H1 (cell line): Measurements from ENCODE around the gene CASP4. TPM values are rescaled to one million over a fixed set of nuclear protein-coding genes. Genes with fewer than 3 reads are reported as not detected.

Experiments used
- CTCF ChIA-PET: fragments of 300-600 bp; sonication (Branson Sonifier 250); formaldehyde crosslinking; loops from one replicate; lab custom pipeline; 2021; ENCODE audit not compliant: partially characterized antibody; lab: Charles Lee
- POLR2A ChIA-PET: fragments of 300-600 bp; sonication (Branson Sonifier 250); formaldehyde crosslinking; loops from one replicate; lab custom pipeline; 2021; ENCODE audit warnings: inconsistent platforms; ENCODE audit not compliant: partially characterized antibody; lab: Charles Lee
- DNase-seq, 2 experiments: peaks; one replicate each; pipeline versions ENCODE4 v3.0.0 to v3.0.0-alpha.2; 2010 to 2022; ENCODE audit warnings: low spot score in 2 of 2, low read depth in 1 of 2, mixed read lengths in 1 of 2
- FAIRE-seq: peaks from 2 replicates; lab custom pipeline; 2011; peaks lifted over from hg19 to GRCh38; lab: Jason Lieb, UNC
- H2AFZ ChIP-seq: 2 replicates; pipeline ENCODE4 v1.8.1; 2012; ENCODE audit warnings: low read length, inconsistent platforms
- H2AK5ac ChIP-seq: 2 replicates; pipeline ENCODE4 v1.6.1; 2013; ENCODE audit warnings: low read depth, low read length
- H2BK120ac ChIP-seq: replicated peaks from 2 replicates; pipeline ENCODE3; 2013; ENCODE audit warnings: low read depth, low read length, inconsistent platforms
- H2BK12ac ChIP-seq: 2 replicates; pipeline ENCODE4 v1.6.1; 2013; ENCODE audit warnings: low read depth, low read length
- H2BK15ac ChIP-seq: 2 replicates; pipeline ENCODE4 v1.6.1; 2013; ENCODE audit warnings: low read length
- H2BK20ac ChIP-seq: 2 replicates; pipeline ENCODE4 v1.6.1; 2013; ENCODE audit warnings: low read length
- H2BK5ac ChIP-seq: 2 replicates; pipeline ENCODE4 v1.6.1; 2013; ENCODE audit warnings: low read depth, low read length
- H3K14ac ChIP-seq: 2 replicates; pipeline ENCODE4 v1.6.1; 2013; ENCODE audit warnings: inconsistent platforms; ENCODE audit not compliant: insufficient read length
- H3K18ac ChIP-seq: 2 replicates; pipeline ENCODE4 v1.6.1; 2013; ENCODE audit warnings: low read length; ENCODE audit errors: extremely low read depth
- H3K23ac ChIP-seq: 2 replicates; pipeline ENCODE4 v1.6.1; 2013; ENCODE audit warnings: inconsistent platforms; ENCODE audit not compliant: insufficient read length
- H3K23me2 ChIP-seq: 2 replicates; pipeline ENCODE4 v1.6.1; 2013; ENCODE audit warnings: low read depth, low read length
- H3K27ac ChIP-seq: 2 replicates; pipeline ENCODE4 v1.6.1; 2011; ENCODE audit warnings: low read depth, low read length, inconsistent platforms
- H3K27me3 ChIP-seq, 4 experiments: replicated peaks in 1 of 4; 1 replicate in 1 of 4; 2 replicates in 3 of 4; pipeline versions ENCODE4 v1.6.1 to v1.8.1; 2011 to 2013; ENCODE audit warnings: low read length in 3 of 4, mild to moderate bottlenecking in 3 of 4, inconsistent platforms in 2 of 4, mixed read lengths in 2 of 4, moderate library complexity in 1 of 4; ENCODE audit not compliant: control insufficient read depth in 3 of 4, insufficient read depth in 3 of 4; ENCODE audit errors: extremely low read depth in 1 of 4
- H3K36me3 ChIP-seq, 4 experiments: 2 replicates each; pipeline versions ENCODE4 v1.6.1 to v1.8.1; 2011 to 2013; ENCODE audit warnings: mild to moderate bottlenecking in 4 of 4, low read length in 3 of 4, moderate library complexity in 2 of 4, control low read depth in 1 of 4, inconsistent platforms in 1 of 4; ENCODE audit not compliant: insufficient read depth in 4 of 4, control insufficient read depth in 2 of 4
- H3K4ac ChIP-seq: replicated peaks from 2 replicates; pipeline ENCODE3; 2013; ENCODE audit warnings: low read length, low read depth, mixed read lengths, inconsistent platforms; ENCODE audit not compliant: insufficient read length
- H3K4me1 ChIP-seq, 4 experiments: replicated peaks in 1 of 4; 1 replicate in 1 of 4; 2 replicates in 3 of 4; pipeline versions ENCODE4 v1.6.1 to v1.8.1; 2011 to 2013; ENCODE audit warnings: low read length in 3 of 4, inconsistent platforms in 2 of 4, mixed read lengths in 1 of 4; ENCODE audit not compliant: insufficient read depth in 4 of 4, control insufficient read depth in 3 of 4
- H3K4me2 ChIP-seq, 2 experiments: 2 replicates each; pipeline versions ENCODE4 v1.6.1 to v1.8.1; 2011 to 2013; ENCODE audit warnings: low read depth in 2 of 2, low read length in 2 of 2, control low read depth in 1 of 2, inconsistent platforms in 1 of 2, mild to moderate bottlenecking in 1 of 2; ENCODE audit not compliant: insufficient read depth in 1 of 2
- H3K4me3 ChIP-seq, 4 experiments: fragments of 200-600, 300-600 bp in 1 of 4; sonication (generic), shearing (Covaris generic), sonication (Bioruptor Twin) in 1 of 4; 2 replicates each; pipeline versions ENCODE4 v1.5.1 to v1.8.1; 2011 to 2016; ENCODE audit warnings: low read length in 4 of 4, low read depth in 3 of 4, control low read depth in 2 of 4, inconsistent platforms in 2 of 4, mild to moderate bottlenecking in 2 of 4, mixed read lengths in 1 of 4, moderate library complexity in 1 of 4; ENCODE audit not compliant: insufficient read depth in 2 of 4; ENCODE audit errors: extremely low read depth in 1 of 4
- H3K56ac ChIP-seq: replicated peaks from 2 replicates; pipeline ENCODE3; 2013; ENCODE audit warnings: low read depth, mild to moderate bottlenecking, mixed read lengths, low read length, inconsistent platforms; ENCODE audit not compliant: insufficient read length
- H3K79me1 ChIP-seq: 2 replicates; pipeline ENCODE4 v1.6.1; 2013; ENCODE audit warnings: low read depth, low read length, control low read depth
- H3K79me2 ChIP-seq, 2 experiments: 2 replicates each; pipeline versions ENCODE4 v1.6.1 to v1.8.1; 2012 to 2013; ENCODE audit warnings: low read length in 2 of 2, mild to moderate bottlenecking in 2 of 2, inconsistent platforms in 1 of 2; ENCODE audit not compliant: insufficient read depth in 2 of 2, control insufficient read depth in 1 of 2
- H3K9ac ChIP-seq, 4 experiments: replicated peaks in 1 of 4; 1 replicate in 1 of 4; 2 replicates in 3 of 4; pipeline versions ENCODE4 v1.6.1 to v1.8.1; 2011 to 2013; ENCODE audit warnings: low read depth in 3 of 4, low read length in 3 of 4, control low read depth in 2 of 4, mild to moderate bottlenecking in 2 of 4, moderate library complexity in 2 of 4, inconsistent platforms in 1 of 4; ENCODE audit errors: extremely low read depth in 1 of 4
- H3K9me3 ChIP-seq, 2 experiments: 2 replicates each; pipeline versions ENCODE4 v1.6.1 to v1.8.1; 2012 to 2013; ENCODE audit warnings: mild to moderate bottlenecking in 2 of 2, moderate library complexity in 2 of 2, control low read depth in 1 of 2, inconsistent platforms in 1 of 2, low read depth in 1 of 2, low read length in 1 of 2, mixed read lengths in 1 of 2; ENCODE audit not compliant: insufficient read depth in 2 of 2
- H4K20me1 ChIP-seq, 2 experiments: replicated peaks in 1 of 2; 2 replicates each; pipeline versions ENCODE3 to v1.8.1; 2011 to 2013; ENCODE audit warnings: inconsistent platforms in 2 of 2, low read length in 2 of 2, mild to moderate bottlenecking in 1 of 2; ENCODE audit not compliant: insufficient read depth in 2 of 2, control insufficient read depth in 1 of 2
- H4K5ac ChIP-seq: 2 replicates; pipeline ENCODE4 v1.6.1; 2013; ENCODE audit warnings: low read length, low read depth, mixed read lengths, inconsistent platforms; ENCODE audit not compliant: insufficient read length
- H4K8ac ChIP-seq: 2 replicates; pipeline ENCODE4 v1.8.0; 2013; ENCODE audit warnings: mild to moderate bottlenecking, moderate library complexity, low read length, inconsistent platforms; ENCODE audit not compliant: insufficient read depth; ENCODE audit errors: extremely low read depth
- H4K91ac ChIP-seq: replicated peaks from 2 replicates; pipeline ENCODE3; 2013; ENCODE audit warnings: low read length, mixed read lengths, inconsistent platforms; ENCODE audit not compliant: insufficient read length
- ASH2L ChIP-seq: fragments of 200-600, 300-600 bp; sonication (generic); IDR thresholded peaks from one replicate; pipeline ENCODE4 v1.7.1; 2017; ENCODE audit warnings: low read length
- RAD21 ChIP-seq, 2 experiments: IDR thresholded peaks in 1 of 2; conservative IDR thresholded peaks in 1 of 2; 2 replicates each; pipeline ENCODE4 v1.6.1; 2011; ENCODE audit warnings: low read depth in 2 of 2, low read length in 2 of 2, improper control_type of control experiment in 1 of 2, inconsistent platforms in 1 of 2, mild to moderate bottlenecking in 1 of 2, moderate library complexity in 1 of 2
- WGBS, 2 experiments: shearing (Covaris generic) in 1 of 2; methylation state at CpG; one replicate each; pipeline versions ENCODE4 v1.1.6 to v1.1.7; 2013 to 2015; ENCODE audit warnings: low lambda C conversion rate in 2 of 2, mixed read lengths in 2 of 2, inconsistent platforms in 1 of 2, low coverage in 1 of 2, missing lambda C conversion rate in 1 of 2; ENCODE audit not compliant: insufficient replicate concordance in 2 of 2, insufficient coverage in 1 of 2, insufficient read length in 1 of 2; ENCODE audit errors: extremely low coverage in 1 of 2, missing lambda C conversion rate in 1 of 2; 5-methylcytosine and 5-hydroxymethylcytosine counted together
- polyA plus RNA-seq, 7 experiments: library from polyadenylated mRNA; depleted of rRNA in 3 of 7; stranded (reverse) in 5 of 7; unstranded in 2 of 7; fragments of >200 nt in 5 of 7; fragments of 200-250 nt in 2 of 7; gene quantifications; 1 replicate in 5 of 7; 2 replicates in 1 of 7; 4 replicates in 1 of 7; pipeline versions ENCODE4 v1.2.1 to v1.2.3, GENCODE V29; 2011 to 2013; ENCODE audit warnings: missing spikeins in 2 of 7, mixed read lengths in 2 of 7
- total RNA-seq: library from RNA; stranded (reverse); fragmentation: NEBNext Ultra II Directional; extraction: Animal tissue kit (Norgen Biotek cat#: 25700); gene quantifications from 2 replicates; pipeline ENCODE4 v1.2.1, GENCODE V29; 2021
- TF ChIP-seq, protein P1 (sequence below): IDR thresholded peaks from 2 replicates; pipeline ENCODE4 v1.6.1; 2012; ENCODE audit warnings: inconsistent platforms
- TF ChIP-seq, protein P2 (sequence below), 3 experiments: IDR thresholded peaks; 1 replicate in 2 of 3; 2 replicates in 1 of 3; pipeline versions ENCODE4 v1.5.1 to v1.6.1; 2011; ENCODE audit warnings: low read length in 3 of 3, mild to moderate bottlenecking in 3 of 3, inconsistent platforms in 2 of 3, low read depth in 1 of 3, moderate library complexity in 1 of 3; ENCODE audit not compliant: insufficient read depth in 1 of 3; ENCODE audit errors: control extremely low read depth in 1 of 3

Gene CASP4
- total and polyA plus RNA-seq, 2 of the 8 experiments (the other 6 are each of a cell fraction or from before 2014, with no cell fraction given) = 0.09 TPM; not detected in 1

- Histone ChIP-seq H2BK15ac (no peak overlapping the region), H3K9me3 (no peaks in the 10 kb centered on the region), H2BK20ac (no peak overlapping the region), H3K23ac (no peak overlapping the region), H2AFZ (no peak overlapping the region), H3K79me1 (no peaks in the 10 kb centered on the region), H2BK120ac (no peak overlapping the region), H4K5ac (no peak overlapping the region), H3K56ac (no peak overlapping the region), H3K4me1 (no peaks in the 10 kb centered on the region), H3K9ac (no peak overlapping the region), H3K27ac (no peak overlapping the region), H3K4me2 (no peak overlapping the region), H4K91ac (no peak overlapping the region), H3K4me3 (no peak overlapping the region), H3K18ac (no peak overlapping the region), H3K79me2 (no peaks in the 10 kb centered on the region), H4K20me1 (no peaks in the 10 kb centered on the region), H3K14ac (no peak overlapping the region), H3K4ac (no peak overlapping the region), H2AK5ac (no peak overlapping the region), H3K27me3 (peaks cover 0 to 1% (median 0%) of the 10 kb centered on the region in 4 experiments; a peak in 1 of 7 replicates), H3K23me2 (no peaks in the 10 kb centered on the region), H2BK12ac (no peak overlapping the region), H2BK5ac (no peak overlapping the region), H4K8ac (no peak overlapping the region), H3K36me3 (no peaks in the 10 kb centered on the region)
- DNase-seq (no peak), FAIRE-seq (no peak)
- WGBS, 2 experiments = 96% methylated on average over 4 of the region's 4 CpGs; no CpG with 5 or more reads in 1 of the 2 experiments
- ChIA-PET CTCF (interaction anchor here (0.6 kb wide), 1 partner anchor 10 kb away, joined by 6 read pairs; no protein-coding TSS in a partner anchor), POLR2A (no interaction called here)
- TF ChIP-seq, protein P1, sequence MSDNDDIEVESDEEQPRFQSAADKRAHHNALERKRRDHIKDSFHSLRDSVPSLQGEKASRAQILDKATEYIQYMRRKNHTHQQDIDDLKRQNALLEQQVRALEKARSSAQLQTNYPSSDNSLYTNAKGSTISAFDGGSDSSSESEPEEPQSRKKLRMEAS = no peak
- TF ChIP-seq ASH2L (no peak), RAD21 (IDR thresholded peaks at IDR 0.05 in 1 of 2, conservative IDR thresholded peaks at IDR 0.05 in 1 of 2; ENCODE audit: low read depth in 2 of 2, low read length in 2 of 2) (peak; percentile 31 to 40; a peak in 3 of 4 replicates)
- TF ChIP-seq, protein P2, sequence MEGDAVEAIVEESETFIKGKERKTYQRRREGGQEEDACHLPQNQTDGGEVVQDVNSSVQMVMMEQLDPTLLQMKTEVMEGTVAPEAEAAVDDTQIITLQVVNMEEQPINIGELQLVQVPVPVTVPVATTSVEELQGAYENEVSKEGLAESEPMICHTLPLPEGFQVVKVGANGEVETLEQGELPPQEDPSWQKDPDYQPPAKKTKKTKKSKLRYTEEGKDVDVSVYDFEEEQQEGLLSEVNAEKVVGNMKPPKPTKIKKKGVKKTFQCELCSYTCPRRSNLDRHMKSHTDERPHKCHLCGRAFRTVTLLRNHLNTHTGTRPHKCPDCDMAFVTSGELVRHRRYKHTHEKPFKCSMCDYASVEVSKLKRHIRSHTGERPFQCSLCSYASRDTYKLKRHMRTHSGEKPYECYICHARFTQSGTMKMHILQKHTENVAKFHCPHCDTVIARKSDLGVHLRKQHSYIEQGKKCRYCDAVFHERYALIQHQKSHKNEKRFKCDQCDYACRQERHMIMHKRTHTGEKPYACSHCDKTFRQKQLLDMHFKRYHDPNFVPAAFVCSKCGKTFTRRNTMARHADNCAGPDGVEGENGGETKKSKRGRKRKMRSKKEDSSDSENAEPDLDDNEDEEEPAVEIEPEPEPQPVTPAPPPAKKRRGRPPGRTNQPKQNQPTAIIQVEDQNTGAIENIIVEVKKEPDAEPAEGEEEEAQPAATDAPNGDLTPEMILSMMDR (IDR thresholded peaks at IDR 0.05; ENCODE audit: control extremely low read depth in 1 of 3, insufficient read depth in 1 of 3, low read depth in 1 of 3, low read length in 3 of 3) = peak in 2 of 3 experiments; percentile 15 to 47; a peak in 2 of 4 replicates
These were observed 63.1 kb downstream of the CASP4 start for GRCh38 chr11:104905271-104905670.
